Limb (tissue), 2 donors: ENCODE data around the gene S100A5.

Experiments
- DNase-seq, 2 donors: peaks; one replicate each; pipeline ENCODE4 v3.0.0-alpha.2; 2016; ENCODE audit errors: extremely low spot score in 2 of 2

The S100A5 gene

GRCh38 chr1:153547560-153548551 is 7.1 kb upstream of the S100A5 start:
- no peak for DNase-seq

GRCh38 chr1:153546796-153547559 is 6.2 kb upstream of the S100A5 start:
- no peak for DNase-seq

- DNase-seq = no peak
These were observed 5.6 kb upstream of the S100A5 start for GRCh38 chr1:153546371-153546770.

GRCh38 chr1:153545067-153546055 is 4.6 kb upstream of the S100A5 start, which contains the start of gene S100A4:
Gene S100A4, minus strand, starts transcription at chr1:153545806. Its CDS starts 1,012 bp downstream, at chr1:153544794.
- peak; percentile 93 for DNase-seq

GRCh38 chr1:153544453-153545066 is 3.8 kb upstream of the S100A5 start:
- no peak for DNase-seq

- DNase-seq = no peak
These were observed 3.0 kb upstream of the S100A5 start for GRCh38 chr1:153543736-153544135.

GRCh38 chr1:153542956-153543711 is 2.4 kb upstream of the S100A5 start:
- no peak for DNase-seq

GRCh38 chr1:153541641-153542590 is 1.2 kb upstream of the S100A5 start:
- DNase-seq = no peak

- DNase-seq = no peak
These were observed 1.2 kb downstream of the S100A5 start for GRCh38 chr1:153539395-153540093.

- DNase-seq = no peak
These were observed 2.4 kb downstream of the S100A5 start for GRCh38 chr1:153538315-153538821.

- no peak for DNase-seq
These were observed 3.4 kb downstream of the S100A5 start for GRCh38 chr1:153537376-153537730.

- no peak for DNase-seq
These were observed 3.9 kb downstream of the S100A5 start for GRCh38 chr1:153536671-153537375.

GRCh38 chr1:153536012-153536670 is 4.6 kb downstream of the S100A5 start:
- peak; percentile 69 to 80 for DNase-seq

- DNase-seq = no peak
These were observed 5.3 kb downstream of the S100A5 start, which contains the start of gene S100A6 for GRCh38 chr1:153535242-153536011. Gene S100A6, minus strand, starts transcription at chr1:153535991. Its CDS starts 652 bp downstream, at chr1:153535339.

GRCh38 chr1:153534925-153535241 is 5.9 kb downstream of the S100A5 start:
- no peak for DNase-seq
